GM04503 (cell line): ENCODE data around the gene PRKAG1.

Experiments used
- DNase-seq: peaks from one replicate; pipeline ENCODE4 v3.0.0-alpha.2; 2012; ENCODE audit warnings: low read depth

The PRKAG1 gene

GRCh38 chr12:48966177-48966895, 52.2 kb downstream of the PRKAG1 start:
- DNase-seq: no peak

- DNase-seq: no peak
Observed at GRCh38 chr12:48965298-48965838, 53.2 kb downstream of the PRKAG1 start.

DNA sequence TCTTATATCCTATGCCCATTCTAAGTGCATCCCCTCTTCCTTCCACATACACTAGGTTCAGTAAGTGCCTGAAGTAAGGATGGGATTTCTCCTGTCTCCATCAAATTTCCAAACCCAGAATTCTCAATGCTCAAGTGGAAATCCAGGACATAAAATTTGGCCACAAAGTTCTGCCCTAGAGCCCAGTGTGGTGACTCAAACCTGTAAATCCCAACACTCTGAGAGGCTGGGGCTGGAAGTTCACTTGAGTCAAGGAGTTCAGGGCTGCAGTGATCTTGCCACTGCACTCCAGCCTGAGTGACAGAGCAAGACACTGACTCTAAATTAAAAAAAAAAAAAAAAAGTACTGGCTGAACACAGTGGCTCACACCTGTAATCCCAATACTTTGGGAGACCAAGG, 56.8 kb downstream of the PRKAG1 start:
- no peak for DNase-seq

DNA sequence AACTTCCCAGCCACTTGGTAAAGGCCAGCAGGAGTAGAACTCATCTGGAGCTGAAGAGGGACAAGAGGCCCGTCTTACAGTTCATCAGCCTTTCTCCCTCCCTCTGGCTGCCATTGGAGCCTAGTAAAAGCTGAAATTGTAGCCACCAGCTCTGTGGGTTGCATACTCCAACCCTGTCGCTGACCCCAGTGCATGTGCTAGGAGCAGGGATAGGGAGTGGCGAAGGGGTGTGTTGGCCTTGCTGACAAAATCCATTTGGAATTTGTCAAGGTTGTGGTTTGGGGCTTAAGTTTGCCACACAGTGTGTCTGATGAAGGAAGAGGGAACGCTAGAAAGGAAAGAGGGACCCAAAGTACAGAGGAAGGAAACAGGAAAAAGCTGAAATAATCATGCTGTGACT, 57.2 kb downstream of the PRKAG1 start:
- no peak for DNase-seq

GRCh38 chr12:48960834-48961233, 57.7 kb downstream of the PRKAG1 start:
- DNase-seq: no peak

DNA sequence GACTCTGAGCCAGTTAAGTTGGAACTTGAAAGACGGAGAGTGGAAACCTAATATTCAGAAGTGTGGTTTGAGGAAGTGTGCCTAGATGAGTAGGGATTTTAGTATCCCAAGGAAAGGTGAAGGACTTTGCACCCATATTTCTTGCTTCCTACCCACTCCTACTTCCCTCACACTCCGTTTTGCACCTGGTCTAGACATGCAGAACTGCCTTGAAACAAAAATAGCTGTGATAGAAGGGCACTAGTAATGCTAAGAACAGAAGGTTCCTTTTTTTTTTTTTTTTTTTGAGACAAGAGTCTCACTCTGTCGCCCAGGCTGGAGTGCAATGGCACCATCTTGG, 60.6 kb downstream of the PRKAG1 start:
- DNase-seq: no peak

DNA sequence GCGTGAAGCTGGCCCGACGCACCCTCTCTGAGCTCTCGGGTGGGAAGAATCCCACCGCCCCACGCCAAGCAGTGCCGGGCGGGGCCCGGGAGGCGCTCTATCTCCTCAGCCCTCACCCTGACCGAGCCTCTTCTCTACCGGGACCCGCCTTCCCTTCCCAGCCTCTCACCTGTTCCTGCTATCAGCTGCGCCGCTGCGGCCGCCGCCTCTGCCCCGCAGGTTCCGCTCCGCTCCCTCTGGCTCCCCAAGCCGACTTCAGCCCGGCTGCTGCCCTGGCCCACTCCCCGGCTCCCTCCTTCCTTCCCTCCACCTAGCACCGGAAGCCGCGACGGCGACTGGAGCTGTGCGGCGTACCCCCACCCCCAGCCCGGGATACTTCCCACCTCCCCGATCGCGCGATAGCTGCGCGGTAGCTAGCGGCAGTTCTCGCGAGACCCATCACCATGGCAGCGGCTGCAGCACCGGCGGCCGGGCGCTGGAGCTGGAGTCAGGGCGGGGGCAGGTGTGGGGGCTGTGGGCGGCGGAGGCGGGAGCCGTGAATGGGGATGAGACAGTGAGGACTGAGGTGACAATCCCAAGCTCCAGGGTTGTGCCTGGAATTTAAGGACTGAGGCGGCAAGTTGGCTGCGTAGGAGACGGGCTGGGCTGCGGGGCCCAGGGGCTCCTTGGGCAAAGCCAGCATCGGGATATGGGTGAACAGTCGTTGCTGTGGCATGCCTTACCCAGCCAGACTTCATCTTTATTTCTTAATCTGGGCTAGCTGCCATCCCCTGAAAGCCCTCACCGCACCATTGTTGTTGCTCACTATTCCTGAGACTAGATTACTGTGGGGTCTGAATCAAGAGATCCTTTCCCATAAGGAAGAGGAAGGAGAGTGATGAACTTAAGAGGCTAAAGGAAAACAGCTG, 61.2 kb downstream of the PRKAG1 start, which contains the start of gene ARF3:
TSS of gene ARF3 (minus strand) at position 347 of the 908 bp plus-strand sequence. CDS start 16,392 bp downstream, outside the sequence.
- peak; percentile 52 for DNase-seq

DNA sequence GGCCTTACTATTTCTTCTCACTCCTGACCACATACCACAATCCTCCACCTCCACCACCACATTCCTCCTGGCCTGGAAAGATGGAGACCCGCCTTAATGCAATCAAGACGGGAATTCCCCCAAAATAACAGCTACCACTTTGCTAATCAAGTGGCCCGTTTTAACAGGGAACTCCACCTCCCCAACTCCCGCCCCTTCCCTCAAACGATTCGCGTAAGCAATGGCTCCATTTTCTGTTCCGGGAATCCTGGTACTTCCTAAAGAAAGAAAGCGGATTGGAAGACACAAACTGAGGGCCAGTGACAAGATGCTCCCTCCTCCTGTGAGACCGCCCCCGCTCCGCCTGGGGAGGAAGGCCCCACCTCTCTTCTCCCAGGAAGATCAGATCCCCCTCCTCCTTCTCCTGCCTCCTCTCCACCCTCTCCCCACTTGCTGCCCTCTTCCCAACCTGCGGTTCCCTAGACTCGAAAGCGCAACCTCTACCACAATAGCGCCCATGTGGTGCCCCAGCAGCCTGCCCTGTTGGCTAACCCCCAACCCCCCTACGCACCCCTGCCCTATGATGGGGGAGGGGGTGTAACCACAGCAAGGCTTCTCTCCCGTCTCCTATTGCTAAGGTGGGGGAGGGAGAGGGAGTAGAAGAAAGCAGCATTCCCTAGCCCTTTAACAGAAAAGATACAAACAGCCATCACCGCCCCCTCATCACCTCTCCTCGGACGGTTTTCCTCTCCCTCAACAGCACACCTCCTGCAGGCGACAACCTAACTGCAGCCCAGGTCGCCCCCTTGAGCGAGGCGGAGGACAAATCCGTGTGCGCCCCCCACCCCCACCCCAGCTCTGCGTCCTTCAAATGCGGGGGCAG, 62.1 kb downstream of the PRKAG1 start:
- DNase-seq: peak; percentile 86

GRCh38 chr12:48954841-48955501, 63.6 kb downstream of the PRKAG1 start:
- DNase-seq: no peak

GRCh38 chr12:48954061-48954460, 64.5 kb downstream of the PRKAG1 start:
- no peak for DNase-seq

DNA sequence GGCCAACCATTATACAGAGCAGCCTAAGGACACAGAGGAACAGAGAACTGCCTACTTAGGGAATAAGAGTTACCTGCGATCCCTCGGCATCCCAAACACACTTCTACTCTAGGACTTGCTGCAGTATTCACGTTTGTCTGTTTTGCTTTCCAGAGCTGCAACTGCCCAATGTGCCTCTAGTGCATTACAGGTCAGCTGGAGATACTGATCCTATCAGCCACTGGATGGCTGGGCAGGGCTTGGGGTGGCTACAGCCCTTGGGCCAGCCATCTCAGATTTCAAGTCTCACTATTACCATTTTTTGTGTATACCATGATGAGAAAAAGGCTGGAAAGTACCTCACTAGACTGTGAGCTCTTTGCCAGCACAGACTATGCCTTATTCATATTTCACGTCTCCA, 65.9 kb downstream of the PRKAG1 start:
- no peak for DNase-seq
